ENCODE measurements around the gene PLP1. TPM values are rescaled to one million over a fixed set of nuclear protein-coding genes. Genes with fewer than 3 reads are reported as not detected.

PLP1 gene
- total RNA-seq, 1 experiment from 2014 or later = 88.3 TPM

- H3K4me3 Mint-ChIP-seq = no peak overlapping the region
- Histone ChIP-seq H3K79me2 (ENCODE audit: insufficient read depth, low read length) (no peaks in the 10 kb centered on the region), H3K18ac (ENCODE audit: insufficient read length, low read depth, low read length) (no peak overlapping the region), H3K4me2 (ENCODE audit: insufficient read depth, insufficient read length, low read length) (no peak overlapping the region), H3K23ac (ENCODE audit: insufficient read length, low read depth, low read length) (no peak overlapping the region), H2BK12ac (ENCODE audit: insufficient read length, low read depth, low read length) (no peak overlapping the region), H4K91ac (ENCODE audit: insufficient read length, low read depth, low read length) (no peak overlapping the region), H2BK120ac (ENCODE audit: low read depth, low read length, poor library complexity, severe bottlenecking) (no peak overlapping the region), H2AK5ac (ENCODE audit: insufficient read length, low read length) (no peak overlapping the region), H2BK20ac (ENCODE audit: low read depth, low read length, poor library complexity, severe bottlenecking) (no peak overlapping the region), H2BK5ac (ENCODE audit: insufficient read length, low read length) (no peak overlapping the region), H4K8ac (replicated peaks; ENCODE audit: insufficient read length, low read depth, low read length) (no peak overlapping the region), H3K9ac (ENCODE audit: extremely low read depth, insufficient read length, low read length) (no peak overlapping the region), H3K23me2 (ENCODE audit: insufficient read length, low read depth, low read length, poor library complexity, severe bottlenecking) (no peaks in the 10 kb centered on the region), H3K27me3 (ENCODE audit: insufficient read depth, low read length) (no peaks in the 10 kb centered on the region), H3K14ac (ENCODE audit: insufficient read depth, low read length) (no peak overlapping the region), H3K9me3 (ENCODE audit: control insufficient read depth, low read depth, low read length) (no peaks in the 10 kb centered on the region), H3K56ac (ENCODE audit: insufficient read length, low read depth, low read length) (no peak overlapping the region), H3K79me1 (ENCODE audit: insufficient read depth, low read depth, low read length, poor library complexity, severe bottlenecking) (no peaks in the 10 kb centered on the region), H2AFZ (ENCODE audit: low read length) (no peak overlapping the region), H3K4ac (ENCODE audit: low read depth, low read length) (no peak overlapping the region), H3K27ac (ENCODE audit: insufficient read length, low read depth, low read length) (no peak overlapping the region), H4K20me1 (ENCODE audit: control insufficient read depth, insufficient read depth, insufficient read length) (no peaks in the 10 kb centered on the region), H3T11ph (ENCODE audit: low read length) (no peak overlapping the region), H4K5ac (ENCODE audit: insufficient read length, low read depth, low read length) (no peak overlapping the region), H3K4me1 (ENCODE audit: insufficient read depth, low read length) (peaks cover 20% of the 10 kb centered on the region; the same call in 1 of the 2 replicates), H2BK15ac (ENCODE audit: low read depth, low read length) (no peak overlapping the region)
- H3K9me3 Mint-ChIP-seq = peaks cover 0 to 37% of the 10 kb centered on the region in 2 experiments; a peak in 2 of 5 replicates
- no peak for DNase-seq
- TF ChIP-seq CTCF (conservative IDR thresholded peaks at IDR 0.05) = no peak
- H3K27me3 Mint-ChIP-seq (ENCODE audit: low read depth) = peaks cover 11% of the 10 kb centered on the region
- WGBS (ENCODE audit: extremely low coverage, insufficient read length, low lambda C conversion rate) = no CpG with 5 or more reads among the region's 1 CpG
- H3K36me3 Mint-ChIP-seq (ENCODE audit: insufficient read depth in 1 of 3, low read depth in 3 of 3) = no peaks in the 10 kb centered on the region
- peaks cover 40 to 51% of the 10 kb centered on the region in 2 experiments for H3K4me1 Mint-ChIP-seq
- no peak overlapping the region for H3K27ac Mint-ChIP-seq
Observed at GRCh38 chrX:103733017-103733416, 43.6 kb upstream of the PLP1 start.

Data from H9 (cell line).